HG02588 (cell line): ENCODE results near the gene PRKAG2.

Experiments
- ATAC-seq: cut with Tn5 transposase; IDR thresholded peaks from one replicate; pipeline ENCODE4 v1.9.1; 2021; ENCODE audit warnings: mild to moderate bottlenecking, moderate library complexity; ENCODE audit not compliant: unreplicated experiment

PRKAG2 gene

DNA sequence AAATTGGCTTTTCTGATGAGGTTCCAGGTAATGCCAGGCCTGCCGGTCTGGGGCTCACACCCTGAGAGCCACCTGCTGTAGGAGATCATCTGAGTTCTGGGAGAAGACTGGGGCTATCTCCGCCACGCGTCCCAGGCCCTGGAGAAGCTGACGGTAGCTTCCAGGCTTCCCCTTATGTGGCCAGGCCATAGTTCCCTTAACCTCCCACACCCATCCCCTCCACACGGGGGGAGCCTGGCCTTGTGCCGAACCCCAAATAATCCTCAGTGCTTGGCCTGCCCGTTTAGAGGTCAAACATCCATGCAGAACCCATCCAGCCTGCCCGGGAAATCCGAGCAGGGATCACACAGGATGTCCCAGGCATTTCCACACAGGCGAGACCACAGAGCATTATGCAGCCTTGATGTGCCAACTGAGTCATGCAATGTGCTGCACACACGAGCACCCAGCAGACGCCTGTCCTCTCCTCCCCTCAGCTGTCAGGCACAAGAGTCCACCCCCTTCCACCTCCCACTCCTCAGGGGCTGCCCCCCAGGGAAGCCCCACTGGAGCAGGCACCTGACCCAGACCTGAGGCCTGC, 176.2 kb downstream of the PRKAG2 start:
- ATAC-seq = no peak

DNA sequence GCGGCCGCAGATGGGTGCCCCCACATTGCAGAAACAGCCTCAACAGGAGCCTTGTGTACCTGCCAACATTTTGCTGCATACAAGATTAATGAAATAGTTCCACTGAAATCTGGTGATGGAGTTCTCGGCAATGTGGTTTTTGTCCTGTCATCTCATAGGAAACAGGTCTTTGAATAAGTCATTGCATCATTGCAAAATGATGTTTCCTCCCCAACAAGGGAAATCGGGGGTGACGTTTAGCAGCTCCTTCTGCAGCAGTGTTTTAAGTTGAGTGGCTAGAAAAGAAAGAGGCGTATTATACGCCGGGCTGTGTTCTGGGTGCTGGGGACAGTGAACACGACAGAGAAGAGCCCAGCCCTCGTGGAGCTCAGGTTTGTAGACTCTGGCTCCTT, 177.0 kb downstream of the PRKAG2 start:
- ATAC-seq = no peak

DNA sequence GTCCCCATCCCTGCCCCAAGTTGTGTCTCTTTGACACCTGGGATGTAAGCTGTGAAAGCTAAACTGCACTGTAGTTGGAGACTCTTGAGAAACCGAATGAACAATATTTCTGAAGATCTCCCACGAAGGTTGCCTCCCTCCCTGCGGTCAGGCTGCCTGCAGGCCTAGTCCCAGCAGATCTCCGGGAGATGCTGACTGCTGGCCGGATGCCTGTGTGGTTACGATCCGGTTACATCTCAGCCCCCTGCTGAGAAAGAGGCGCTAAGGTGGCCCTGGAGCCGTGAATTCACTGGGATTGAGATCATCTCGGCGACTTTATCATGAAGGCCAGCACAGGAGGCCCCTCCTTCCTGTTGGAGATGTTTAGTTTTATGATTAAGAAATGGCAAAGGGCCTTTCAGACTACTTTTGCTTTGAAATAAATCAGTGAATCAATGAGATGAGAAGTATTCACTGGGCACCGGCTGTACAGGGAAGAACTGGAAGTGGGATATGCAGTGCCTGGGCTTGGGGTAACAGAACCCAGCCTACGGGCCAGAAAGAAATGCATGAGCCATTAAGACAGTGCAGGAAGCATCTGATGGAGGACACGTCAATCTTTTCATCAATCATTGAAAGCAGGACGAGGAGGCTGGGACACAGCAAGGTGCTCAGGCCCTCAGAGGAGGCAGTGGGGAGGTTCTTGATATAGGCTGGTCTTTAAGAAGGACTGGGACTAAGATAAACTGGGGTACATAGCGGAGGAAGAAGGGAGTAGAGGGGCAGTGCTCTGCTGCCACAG, 177.6 kb downstream of the PRKAG2 start:
- no peak for ATAC-seq

DNA sequence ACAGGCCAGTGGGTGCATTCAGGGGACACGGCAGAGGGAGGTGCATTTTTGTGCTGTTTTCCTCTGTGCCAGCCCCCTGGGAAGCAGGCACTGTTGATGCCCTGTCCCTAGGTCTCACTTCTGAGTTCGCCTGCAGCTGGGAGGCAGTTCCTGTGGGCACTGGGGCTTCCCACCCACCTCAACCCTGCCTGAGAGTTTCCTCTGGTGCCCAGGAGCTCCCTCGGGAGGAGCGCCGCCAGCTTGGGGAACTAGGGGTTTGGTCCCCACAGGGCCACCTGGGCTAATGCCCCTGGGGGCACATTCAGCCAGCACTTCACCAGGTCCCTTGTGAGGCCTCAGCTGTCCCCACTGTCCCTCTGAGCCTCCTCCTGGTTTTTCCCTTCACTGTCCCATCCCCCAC, 179.0 kb downstream of the PRKAG2 start:
- no peak for ATAC-seq

DNA sequence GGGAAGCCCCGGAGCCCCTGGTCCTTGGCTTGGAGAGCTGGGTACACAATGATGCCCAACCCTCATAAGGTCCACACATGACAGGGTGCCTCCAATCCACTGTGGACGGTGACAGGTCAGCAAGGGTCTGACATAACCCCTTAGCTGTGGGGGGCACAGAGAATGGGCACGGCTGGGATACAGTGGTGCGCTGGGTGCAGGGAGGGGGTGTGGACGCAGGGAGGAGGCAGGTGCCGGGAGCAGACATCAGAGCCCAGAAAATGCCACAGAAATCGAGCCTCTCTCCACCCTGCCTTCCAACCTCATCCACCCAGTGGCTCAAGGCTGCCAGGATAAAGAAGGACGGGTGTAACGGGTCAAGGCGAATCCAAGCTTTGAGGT, 179.4 kb downstream of the PRKAG2 start:
- ATAC-seq = no peak

DNA sequence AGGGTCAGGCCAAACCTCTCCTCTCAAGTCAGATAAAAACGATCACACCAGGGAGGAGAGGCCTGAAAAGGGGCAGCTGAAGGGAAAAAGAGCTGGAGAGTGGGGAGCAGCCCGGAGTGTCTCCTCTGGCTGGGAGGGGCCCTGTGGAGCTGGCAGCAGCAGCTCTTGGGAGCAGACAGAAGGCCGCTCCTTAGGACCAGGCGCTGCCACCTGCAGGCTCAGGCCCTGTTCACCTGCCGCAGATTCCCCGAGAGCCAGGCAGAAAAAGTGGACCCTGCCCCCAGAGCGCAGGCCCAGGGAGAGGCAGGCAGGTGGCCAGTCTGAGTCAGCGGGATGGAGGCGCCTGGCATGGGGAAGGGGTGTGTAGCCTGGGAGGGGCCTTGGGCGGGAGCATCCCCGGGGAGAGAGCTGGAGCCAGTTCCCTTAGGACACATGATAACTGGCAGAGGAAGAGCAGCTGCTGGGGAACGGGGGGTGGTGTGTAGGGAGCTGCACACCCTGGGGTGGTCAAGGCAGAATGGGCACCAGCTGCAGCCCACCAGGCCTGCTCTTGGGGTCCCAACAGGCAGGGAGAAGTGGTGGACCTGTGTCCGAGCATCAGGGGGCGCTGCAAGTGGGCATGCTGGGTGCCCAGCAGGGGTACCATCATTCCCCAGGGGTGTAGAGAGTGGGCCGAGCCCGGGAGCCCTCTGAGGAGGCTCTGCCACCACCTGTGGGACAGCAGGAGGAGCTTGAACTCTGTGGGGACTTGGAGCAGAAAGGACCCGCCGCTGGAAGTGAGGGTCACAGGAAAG, 180.0 kb downstream of the PRKAG2 start:
- no peak for ATAC-seq

DNA sequence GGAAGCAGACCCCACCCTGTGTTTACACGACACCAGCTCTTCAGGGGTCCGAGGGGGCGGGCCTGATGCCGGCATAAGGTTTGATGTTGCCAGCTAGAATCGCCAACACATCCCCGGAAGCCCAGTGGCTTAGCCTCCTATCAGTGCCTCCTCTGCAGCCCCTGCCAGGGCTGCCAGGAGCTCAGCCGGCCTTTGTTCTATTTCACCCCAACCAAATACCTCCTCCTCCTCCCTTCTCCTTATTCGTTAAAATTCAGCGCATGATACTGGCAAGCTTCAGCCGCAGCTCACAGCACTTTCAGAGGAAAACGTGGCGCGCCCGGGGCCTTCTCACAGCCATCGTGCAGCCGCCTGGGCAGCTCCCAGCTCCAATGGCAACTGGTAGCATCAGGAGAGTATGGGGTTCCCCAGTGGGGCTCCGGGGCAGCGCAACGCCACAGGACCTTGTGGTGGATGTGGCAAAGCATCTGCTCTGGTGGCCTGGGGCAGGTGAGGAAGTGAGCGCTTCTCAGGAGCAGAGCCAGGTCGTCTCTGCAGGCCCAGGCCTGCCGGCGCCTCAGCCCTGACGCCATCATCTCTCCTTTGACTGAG, 180.9 kb downstream of the PRKAG2 start:
- no peak for ATAC-seq

DNA sequence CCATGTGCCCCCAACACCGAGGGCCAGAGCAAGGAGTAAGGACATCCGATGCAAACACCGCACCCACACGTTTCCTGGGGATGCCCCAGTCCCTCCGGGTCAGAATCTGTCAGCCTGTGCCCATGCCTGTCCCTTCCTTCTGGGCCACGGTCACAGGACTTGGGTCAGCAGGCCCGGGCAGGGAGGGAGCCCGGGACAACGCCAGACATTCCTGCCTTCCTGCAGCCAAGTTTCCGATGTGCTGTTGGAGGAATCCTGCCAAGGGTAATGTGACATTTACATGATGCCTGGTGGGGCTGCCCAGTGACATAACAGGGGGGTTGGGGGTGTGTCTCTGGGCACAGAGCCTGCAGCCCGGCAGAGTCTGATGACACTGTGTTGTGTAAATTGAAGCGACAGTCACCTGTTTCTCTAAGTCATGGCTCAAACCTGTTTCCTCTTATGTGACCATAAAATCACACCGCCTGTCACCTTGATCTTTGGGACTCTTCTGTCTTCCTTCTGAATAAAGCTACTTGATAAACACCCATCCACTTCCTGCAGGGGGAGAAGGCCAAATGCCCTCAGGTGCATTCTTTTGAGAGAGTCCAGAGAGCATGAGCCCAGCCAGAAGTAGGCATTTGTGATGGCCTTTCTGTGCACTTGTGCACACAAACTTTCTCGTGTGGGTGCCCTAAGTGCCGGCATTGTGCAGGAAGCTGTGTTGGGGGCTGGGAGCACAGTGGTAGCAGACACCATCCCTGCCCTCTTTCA, 181.9 kb downstream of the PRKAG2 start:
- no peak for ATAC-seq

DNA sequence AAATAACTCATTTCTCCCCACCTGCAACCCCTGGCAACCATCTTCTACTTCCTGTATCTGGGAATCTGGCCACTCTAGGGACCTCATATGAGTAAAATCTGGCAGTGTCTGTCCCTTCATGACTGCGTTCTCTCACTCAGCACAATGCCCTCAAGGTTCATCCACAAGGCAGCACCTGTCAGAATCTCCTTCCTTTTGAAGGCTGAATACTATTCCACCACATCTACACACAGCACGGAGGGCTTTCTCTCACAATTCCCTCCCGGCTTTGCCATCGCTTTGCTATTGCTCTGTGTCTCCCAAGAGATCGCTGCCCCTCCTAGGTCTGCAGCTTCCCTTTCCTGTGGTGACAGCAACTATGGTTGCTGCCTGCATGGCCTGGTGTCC, 182.5 kb downstream of the PRKAG2 start:
- ATAC-seq = no peak

DNA sequence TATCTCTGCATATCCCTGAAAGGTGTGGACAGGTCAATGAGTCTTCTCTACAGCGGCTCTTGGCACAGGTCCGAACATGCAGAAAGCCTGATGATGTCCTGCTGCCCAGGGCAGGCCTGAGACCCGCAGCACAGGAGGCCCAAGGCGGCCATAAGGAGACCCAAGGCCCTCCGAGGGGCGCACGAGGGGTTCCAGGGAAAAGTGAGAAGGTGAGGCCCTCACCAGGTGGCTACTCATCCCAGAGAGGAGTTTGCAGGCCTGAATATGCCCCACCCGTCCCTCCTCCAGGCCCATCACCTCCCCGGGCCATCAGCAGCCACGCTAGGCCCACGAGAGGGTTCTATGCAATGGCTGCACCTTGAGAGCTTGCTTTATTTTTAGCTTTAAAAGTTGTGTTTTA, 183.8 kb downstream of the PRKAG2 start:
- no peak for ATAC-seq

DNA sequence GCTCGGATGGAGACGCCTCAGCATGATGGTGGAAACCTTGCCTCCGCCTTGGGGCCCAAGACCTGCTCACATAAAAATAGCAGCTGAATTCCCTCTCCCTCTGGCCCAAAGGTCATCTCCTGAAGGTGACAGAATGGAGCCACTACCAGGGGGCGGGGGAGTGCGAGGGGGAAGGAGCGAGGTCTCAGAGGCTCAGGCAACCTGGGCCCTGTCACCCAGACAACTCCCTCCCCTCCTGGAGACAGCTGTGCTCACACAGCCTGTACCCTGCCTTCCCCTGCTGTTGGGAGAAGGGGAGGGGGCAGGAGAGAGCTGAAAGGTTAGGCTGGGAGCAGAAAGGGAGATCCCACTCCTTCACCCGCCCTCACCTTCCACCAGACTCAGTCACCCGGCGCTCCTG, 184.2 kb downstream of the PRKAG2 start:
- no peak for ATAC-seq

DNA sequence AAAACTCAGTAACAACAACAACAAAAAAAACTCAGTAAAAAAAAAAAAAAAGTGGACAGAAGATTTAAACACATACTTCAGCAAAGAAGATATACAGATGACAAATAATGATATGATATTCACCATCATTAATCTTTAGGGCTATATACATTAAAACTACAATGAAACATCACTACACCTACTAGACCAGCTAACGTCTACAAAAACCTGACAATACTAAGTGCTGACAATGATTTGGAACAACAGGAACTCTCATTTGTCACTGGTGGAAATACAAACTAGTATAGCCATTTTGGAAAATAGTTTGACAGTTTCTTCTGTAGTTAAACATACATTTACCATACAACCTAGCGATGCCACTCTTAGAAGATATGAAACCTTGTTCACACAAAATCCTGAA, 185.5 kb downstream of the PRKAG2 start:
- no peak for ATAC-seq

DNA sequence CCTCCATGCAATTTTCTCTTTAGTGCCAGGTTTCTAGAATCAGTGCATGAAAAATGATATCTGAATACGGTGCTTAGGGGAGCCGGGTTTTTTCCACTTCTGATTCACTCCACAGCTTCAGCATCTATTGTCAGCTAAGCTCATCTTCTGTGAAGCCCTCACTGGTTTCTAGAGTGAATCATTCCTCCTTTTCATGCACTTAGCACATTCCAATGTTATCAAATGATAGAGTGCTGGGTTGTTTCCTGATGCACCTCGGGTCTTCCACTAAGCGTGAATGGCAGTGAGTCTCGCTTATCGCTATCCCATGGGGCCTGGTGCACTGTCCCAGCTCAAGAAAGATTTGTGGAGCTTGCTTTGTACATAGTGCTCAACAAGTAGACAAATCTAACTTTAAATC, 186.3 kb downstream of the PRKAG2 start:
- ATAC-seq = no peak

DNA sequence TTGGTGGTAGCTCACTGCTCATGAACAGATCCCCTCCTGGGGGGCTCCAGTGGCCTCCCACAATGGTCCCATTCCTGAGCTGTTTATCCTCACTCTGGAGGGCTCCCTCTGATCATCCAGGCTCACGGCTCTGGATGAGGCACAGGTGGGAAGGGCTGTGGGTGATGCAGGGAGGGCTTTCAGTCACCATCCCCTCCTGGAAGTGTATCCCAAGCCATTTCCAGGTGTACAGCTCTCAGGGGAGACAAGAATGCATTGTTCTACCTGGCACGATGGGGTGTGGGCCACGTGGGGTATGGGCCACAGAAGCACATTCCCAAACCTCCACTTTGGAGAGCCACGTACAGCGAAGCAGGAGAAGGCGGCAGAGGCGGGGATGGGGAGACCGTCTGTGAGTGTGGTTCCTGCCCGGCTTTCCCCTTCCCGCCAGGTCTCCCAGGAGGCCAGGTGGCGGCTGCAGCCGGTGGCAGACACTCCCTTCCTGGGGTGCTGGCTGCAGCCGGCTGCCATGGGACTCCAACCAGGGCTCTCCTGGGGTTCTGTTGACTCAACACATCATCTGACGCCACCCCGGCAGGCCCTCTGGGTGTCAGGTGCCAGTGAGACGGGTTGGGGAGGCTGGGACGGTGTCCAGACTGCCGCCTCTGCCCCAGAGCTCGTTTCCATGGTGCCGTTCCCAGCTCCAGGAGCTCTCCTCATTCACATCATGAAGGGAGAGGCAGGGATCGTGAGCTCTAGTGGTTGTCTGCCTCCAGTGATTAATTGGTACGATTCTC, 187.5 kb downstream of the PRKAG2 start:
- ATAC-seq = no peak

DNA sequence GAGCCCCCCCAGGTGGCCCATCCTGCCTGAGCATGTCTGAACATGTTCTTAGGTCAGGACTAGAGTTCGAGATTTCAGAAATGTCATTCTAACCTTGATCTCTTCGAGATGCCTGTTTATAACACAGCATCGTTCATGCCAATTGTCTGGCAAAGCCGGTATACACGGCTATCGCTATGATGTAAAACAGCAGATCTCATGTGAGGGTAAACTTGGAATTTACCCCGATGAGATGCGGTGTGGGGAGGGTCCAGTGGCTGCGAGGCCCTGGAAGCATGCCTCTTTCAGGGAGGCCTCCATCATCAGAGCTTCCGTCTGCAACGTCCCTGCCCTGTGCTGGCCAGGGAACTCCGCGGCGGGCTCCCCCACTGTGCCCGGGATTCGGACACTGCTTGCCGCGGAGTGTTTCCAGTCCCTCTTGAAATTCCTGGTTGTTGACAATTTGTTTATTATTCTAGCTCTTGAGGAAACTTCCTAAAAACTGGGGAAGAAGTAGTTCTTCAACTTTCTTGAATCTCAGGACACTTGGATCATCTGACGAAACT, 188.6 kb downstream of the PRKAG2 start:
- no peak for ATAC-seq

DNA sequence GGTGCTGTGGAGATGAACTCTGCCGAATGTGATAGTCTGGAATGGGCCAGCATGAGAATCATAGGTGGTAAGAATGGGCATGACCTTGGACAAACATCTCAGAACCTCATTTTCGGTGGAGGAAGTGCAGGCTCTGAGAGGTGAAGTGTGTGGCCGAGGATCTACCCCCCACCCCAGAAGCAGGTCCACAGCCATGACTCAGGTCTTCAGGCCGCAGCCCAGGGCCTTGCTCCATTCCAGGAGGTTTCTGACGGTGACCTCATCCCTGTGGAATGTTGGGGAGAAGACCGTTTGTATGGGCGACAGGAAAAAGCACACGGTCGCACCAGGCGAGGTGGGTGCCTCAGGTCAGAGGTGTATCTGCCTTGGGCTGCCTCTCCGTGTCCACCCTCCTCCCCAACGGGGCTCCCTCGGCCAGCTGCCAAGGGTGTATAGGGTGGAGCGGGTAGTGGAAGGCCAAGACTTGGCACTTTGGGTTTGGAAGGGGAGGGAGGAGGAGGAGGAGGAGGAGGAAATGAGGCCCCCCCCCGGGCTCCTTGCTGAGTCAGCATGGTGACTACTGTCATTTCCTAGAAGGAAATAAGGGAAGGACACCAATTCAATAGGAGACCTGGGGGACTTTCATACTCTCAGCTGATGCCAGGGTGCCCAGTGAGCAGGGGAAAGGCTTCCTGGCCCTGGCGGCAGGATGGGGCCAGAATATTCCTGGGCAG, 189.2 kb downstream of the PRKAG2 start:
- ATAC-seq = no peak

DNA sequence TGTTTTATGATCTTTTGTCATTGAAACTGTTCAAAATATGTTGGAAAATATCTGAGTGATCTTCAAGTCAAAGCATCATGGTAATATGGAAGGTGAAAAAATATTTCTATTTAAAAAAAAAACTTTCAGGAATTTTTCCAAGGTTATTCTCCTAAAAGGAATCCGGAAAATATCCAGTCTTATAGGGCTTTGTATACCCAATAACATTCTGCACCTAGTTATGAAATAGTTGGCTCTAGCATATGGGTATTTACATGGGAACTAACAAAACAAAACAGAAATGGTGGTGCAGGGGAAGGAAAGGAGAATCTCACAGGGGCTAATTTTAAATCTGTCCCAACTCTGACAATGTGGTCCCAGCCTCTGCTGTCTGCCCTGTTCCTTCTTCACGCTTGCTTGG, 190.1 kb downstream of the PRKAG2 start:
- no peak for ATAC-seq

DNA sequence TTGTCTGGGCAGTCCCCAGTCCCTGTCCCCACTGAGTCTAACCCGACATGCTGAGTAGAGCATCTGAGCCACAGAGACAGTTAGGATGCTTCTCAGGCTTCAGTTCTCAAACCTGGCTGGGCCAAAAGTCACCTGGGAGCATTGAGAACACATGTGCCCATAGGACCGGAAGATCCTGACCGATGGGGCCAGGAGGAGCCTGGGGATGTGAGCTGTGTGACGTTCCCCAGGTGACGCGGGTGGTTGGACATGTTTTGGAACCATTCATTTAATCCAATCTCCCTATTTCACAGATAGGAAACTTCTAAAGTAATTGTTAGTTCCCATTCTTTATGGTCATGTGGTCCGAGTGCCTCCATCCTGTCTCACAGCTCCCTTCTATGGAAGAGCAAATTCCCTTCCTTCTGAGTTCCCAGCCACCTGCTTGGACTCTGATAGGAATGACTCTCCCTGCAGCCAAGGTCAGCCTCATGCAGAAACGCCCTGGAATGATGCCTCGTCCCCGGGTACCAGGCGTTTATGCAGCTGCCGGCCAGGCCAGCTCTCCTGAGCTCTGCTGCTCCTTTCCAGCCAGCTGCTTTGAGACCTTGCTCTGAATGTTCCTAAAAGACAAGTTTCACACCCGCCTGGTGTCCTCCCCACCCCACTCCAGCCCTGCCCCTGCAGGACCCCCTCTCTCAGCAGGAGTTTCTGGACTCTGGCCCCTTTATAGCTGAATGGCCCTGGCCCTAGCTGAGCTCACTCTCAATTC, 190.7 kb downstream of the PRKAG2 start:
- no peak for ATAC-seq
